ENCODE results near the gene RPS25.
"Not testable (repeated sequence)": the region's sequence is repeated elsewhere in the genome, so short reads cannot be mapped to it uniquely, and the experiment has no call there.

RPS25 gene

DNA sequence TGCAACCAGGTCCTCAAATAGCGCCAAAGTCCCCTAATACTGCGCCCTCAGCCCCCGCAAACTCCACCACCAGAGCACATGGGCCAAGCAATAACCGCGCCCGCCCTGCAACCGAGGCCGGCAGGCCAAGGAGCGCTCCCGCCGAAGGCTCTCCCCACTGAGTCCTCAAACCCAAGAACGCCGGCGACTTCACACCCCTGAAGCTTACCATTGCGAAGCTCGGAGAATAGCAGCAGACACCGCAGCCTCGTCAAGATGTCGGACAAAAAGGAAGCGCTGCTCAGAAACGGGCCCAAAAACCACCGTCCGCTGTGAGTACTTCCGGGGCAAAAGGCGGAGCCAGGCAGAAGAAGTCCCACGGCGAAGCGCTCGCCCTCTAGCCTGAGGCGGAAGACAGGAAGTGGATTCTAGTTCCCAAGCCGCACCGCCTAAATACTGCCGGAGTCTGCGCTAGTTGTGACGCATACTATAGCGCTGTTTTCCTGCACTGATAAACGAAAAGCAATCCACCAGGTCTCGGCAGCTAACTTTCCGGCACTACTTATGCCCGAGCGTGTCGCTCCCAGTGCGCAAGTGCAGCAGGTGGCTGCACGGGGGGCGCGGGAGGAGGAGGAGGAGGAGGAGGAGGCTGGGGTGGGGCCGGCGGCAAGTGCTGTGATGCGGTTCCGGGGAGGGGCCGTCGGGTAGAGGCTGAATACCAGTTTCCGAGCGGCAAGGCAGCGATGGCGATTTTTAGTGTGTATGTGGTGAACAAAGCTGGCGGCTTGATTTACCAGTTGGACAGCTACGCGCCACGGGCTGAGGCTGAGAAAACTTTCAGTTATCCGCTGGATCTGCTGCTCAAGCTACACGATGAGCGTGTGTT, at the start of gene RPS25, which contains the start of gene TRAPPC4:
Gene RPS25, minus strand, starts transcription at position 270 of the 865 bp plus-strand sequence. Its CDS starts 59 bp downstream, at position 211.
Gene TRAPPC4, plus strand, starts transcription at position 693 of the 865 bp plus-strand sequence. Its CDS starts 30 bp downstream, at position 723.
- peak; percentile 80 for DNase-seq (ENCODE audit: low spot score)

DNA sequence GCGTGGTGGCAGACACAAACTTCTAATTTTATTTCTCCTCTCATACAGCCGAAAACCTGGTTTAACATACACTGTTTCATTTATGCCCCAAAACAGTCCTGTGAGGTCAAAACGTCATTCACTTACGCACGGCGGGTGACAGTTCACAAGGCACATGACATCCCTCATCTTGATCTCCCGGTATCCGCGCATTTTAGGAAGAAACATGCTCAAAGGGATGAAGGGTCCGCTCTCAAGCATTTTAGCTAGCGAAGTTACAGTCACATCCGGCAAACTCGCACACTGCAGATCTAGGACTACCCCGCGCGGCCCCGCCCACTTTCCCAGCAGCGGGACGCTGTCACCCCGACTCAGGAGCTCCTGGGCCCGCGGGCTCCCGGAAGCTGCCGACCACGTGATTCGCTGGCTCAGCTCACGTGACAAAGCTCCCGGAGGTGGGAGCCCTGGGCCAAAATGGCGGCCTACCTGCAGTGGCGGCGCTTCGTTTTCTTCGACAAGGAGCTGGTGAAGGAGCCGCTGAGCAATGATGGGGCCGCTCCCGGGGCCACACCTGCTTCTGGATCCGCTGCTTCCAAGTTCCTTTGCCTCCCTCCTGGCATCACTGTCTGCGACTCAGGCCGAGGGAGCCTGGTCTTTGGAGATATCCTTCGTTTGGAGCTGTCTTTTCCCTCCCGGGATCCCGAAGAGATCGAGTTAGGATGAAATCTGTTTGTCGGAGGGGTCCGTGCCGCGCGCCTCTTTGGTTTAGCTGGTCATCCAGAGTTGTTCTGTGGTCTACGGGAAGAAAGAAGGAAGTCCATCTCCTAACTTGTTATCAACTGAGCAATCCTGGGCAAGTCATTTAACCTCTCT, 49.5 kb upstream of the RPS25 start, which contains the start of gene VPS11:
Gene VPS11, plus strand, starts transcription at position 448 of the 852 bp plus-strand sequence. Its CDS starts 6 bp downstream, at position 454.
- peak; percentile 98 for DNase-seq (ENCODE audit: low spot score)

DNA sequence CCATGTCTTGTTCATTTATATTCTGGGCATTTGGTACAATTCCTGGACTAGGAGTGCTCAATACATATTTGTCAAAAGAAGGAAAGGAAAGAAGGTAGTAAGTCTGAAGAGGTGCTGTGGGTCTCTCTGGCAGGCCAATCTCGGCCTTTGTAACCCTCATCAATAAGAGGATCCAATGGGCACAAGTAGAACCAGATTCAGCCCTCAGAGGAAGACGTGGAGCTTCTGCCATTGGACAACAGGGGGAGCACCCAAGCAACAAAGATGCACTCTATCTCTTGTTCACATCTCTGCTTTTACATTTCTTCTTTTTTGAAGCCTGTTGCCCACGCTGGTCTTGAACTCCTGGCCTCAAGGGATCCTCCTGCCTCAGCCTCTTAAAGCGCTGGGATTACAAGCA, 47.2 kb upstream of the RPS25 start:
- DNase-seq (ENCODE audit: low spot score): peak; percentile 43

DNA sequence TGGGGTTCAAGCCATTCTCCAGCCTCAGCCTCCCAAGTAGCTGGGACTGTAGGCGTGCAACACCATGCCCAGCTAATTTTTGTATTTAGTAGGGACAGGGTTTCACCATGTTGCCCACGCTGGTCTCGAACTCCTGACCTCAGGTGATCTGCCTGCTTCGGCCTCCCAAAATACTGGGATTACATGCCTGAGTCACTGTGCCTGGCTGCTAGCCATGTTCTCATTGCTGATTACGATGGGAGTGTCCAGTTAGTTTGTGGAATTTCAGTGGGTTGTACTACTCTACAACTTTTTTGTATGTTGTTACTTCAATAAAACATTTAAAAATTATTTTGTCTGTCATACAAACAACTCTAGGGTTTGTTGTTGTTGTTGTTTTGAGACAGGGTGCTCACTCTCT, 44.6 kb upstream of the RPS25 start:
- no peak for DNase-seq (ENCODE audit: low spot score)

DNA sequence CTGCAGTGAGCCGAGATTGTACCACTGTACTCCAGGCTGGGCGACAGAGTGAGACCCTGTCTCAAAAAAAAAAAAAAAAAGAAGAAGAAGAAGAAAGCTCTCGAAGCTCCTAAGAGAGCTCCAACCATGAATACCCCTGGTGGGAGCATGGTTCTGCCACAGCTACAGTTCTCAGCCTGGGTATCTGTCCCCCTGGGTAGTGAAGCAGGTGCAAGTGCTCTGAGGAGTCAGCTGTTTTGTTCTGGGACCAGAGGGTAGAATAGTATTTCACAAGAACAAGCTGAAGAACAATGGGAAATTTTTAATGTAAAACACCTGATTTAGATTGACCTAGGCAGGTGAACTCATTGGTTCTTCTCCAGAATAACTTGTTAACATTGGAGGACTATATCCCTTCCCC, 43.1 kb upstream of the RPS25 start:
- DNase-seq (ENCODE audit: low spot score): no peak

DNA sequence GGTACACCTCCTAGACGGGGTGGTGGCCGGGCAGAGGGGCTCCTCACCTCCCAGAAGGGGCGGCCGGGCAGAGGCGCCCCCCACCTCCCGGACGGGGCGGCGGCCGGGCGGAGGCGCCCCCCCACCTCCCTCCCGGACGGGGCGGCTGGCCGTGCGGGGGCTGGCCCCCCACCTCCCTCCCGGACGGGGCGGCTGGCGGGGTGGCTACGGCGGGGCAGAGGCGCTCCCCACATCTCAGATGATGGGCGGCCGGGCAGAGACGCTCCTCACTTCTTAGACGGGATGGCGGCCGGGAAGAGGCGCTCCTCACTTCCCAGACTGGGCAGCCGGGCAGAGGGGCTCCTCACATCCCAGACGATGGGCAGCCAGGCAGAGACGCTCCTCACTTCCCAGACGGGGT, 41.0 kb upstream of the RPS25 start:
- DNase-seq (ENCODE audit: low spot score): not testable (repeated sequence)

DNA sequence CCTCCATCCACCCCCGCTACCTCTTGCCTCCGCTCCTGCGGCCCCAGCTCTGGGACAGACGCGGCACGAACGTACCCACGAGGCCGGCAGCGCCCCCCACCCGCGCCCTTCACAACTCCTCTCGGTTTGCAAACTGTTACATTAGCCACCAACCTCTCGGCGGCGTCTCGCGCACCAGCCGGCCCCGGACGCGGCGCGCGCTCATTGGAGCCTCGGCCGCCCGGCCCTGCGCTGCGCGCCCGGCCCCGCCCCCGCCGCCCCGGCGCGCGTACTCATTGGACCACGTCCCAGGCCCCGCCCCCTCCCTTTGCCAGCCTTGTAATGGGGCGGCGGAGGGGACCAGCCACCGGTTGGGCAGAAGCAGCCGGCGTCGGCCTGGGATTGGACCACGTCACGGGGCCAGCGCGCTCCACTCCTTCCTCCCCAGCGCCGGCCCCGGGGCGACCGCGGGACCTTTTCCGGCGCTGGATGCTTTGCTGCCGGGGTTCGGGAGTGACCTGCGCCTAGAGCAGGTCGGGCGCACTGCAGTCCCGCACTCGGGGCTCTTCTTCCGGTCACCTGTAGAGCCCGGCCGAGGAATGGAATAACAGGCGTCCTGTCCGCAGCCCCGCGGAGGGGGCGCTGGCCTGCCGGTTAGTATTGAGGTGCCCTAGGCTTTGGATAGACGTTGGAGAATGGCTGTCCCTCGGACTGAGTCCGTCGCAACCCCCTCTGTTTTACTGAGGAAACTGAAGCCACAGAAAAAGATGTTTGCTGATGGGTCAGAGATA, 39.0 kb upstream of the RPS25 start, which contains the start of gene HYOU1:
Gene HYOU1, minus strand, starts transcription at position 206 of the 770 bp plus-strand sequence. CDS start 1,045 bp downstream, outside the sequence.
- DNase-seq (ENCODE audit: low spot score): peak; percentile 96

DNA sequence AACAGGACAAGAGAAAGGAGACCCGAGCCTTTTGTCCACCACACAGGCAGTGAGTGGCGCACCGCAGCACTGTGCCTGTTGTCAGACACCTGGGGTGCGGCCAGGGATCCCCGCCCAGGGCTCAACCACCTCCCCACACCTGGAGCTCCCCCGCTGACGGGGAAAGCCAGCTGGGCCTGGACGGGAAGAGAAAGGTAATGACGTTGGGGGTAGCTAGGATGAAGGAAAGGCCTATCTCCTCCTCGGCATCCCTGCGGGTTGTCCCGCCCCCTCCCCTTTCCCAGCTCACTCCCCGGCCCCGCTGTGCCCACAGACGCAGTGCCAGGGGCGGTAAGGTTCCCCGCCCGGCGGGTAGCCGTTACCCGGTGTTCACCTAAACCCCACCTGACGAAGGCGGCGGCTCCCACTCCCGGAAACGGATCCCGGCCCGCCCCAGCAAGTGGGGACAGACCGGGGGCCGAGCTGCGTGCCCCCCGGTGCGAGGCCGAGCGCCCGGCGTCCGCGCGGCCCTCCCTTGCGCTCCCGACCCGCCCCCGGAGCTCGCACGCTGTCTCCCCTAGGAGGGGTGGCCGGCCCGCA, 38.4 kb upstream of the RPS25 start:
- peak; percentile 48 for DNase-seq (ENCODE audit: low spot score)

DNA sequence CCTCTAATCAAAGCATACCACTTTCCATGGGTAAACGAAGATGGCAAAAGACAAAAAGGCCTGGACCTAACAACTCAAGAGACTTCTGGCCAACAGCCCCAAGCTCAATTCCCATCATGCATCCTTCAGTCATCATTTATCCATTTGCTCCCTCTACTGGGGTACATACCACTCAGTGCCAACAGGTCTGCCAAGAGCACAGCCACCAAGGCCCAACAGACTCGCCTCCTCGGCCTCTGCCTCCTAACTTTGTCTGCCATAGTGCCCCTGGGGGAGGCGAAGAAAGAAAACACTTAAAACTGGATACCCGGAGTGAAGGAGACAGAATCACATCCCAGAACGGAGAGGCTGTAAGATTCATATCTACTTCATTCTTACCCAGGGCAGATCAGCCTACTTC, 37.8 kb upstream of the RPS25 start:
- no peak for DNase-seq (ENCODE audit: low spot score)

DNA sequence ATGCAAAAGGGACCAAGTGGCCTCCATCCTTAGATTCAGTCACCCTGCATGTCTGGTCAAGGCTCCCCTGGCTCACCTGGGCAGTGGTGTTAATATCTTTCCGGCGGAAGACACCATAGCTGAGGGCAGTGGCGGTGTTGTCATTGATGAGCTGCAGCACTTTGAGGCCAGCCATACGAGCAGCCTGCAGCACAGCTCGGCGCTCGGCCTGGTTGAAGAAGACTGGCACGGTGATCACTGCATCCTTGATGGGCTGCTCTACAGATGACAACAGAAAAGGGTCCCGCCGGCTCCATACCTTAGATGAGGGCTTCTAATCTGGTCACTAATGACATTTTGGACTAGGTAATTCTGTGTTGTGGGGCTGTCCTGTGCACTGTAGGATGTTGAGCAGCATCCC, 36.3 kb upstream of the RPS25 start:
- DNase-seq (ENCODE audit: low spot score): no peak

DNA sequence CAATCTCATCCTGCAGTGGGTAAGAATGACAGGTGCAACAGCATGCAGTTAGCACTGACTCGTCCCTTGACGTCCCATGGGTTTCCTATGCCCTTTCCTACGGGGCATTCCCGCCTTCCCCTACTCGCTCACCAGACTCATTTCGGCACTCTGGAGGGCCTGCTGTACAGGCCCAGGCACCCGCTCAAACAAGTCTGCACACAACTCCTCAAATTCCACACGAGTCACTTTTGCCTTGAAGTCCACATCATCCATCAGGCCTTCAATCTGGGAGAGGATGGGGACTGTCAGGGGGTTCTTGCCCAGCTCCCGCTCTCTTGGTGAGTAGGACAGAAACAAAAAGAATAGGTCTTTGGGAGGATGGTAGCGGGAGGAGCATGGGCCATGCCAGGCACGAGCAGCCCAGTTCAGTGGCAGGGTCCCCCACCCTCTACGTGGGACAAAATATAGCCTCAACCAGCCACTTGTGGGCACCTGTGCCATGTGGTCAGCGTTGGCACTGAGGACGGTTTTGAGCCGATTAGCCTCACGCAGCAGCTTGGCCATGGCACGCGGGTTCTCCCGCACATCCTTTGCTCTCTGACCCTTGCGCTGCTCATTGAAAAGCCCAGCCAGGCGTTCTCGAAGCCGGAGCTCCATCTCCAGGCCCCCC, 34.1 kb upstream of the RPS25 start:
- no peak for DNase-seq (ENCODE audit: low spot score)

DNA sequence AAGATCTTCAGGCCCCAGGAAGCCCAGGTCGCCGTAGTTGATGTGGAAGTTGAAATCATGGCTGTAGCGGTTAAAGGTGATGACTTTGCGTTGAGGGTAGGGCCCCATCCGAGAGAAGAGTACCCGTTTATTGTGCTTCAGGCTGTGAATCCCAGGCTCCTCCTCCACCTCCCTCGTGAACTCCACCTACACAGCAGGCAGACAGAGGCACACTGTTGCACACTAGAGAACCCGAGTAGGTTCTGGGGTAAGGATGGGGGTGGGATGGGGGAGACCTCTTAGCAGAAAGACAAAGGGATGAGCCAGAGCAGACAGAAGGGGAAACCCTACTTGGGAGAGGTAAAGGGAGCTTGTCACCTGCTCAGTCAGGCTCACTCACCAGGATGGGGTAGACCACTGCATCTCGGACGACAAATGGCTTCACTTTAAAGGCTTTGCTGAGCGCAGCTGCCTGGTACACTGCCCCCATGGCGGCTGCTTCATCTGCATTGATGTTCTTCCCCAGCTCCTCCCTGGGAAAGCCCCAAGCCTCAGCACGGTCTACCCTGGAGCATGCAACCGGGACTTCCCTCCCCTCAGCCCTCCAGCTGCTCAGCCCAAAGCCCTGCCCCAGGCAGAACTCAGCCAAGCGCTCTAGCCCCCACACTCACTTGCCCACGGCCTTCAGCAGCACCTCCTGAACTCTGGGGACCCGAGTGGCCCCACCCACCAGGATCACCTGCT, 33.5 kb upstream of the RPS25 start:
- DNase-seq (ENCODE audit: low spot score): no peak

DNA sequence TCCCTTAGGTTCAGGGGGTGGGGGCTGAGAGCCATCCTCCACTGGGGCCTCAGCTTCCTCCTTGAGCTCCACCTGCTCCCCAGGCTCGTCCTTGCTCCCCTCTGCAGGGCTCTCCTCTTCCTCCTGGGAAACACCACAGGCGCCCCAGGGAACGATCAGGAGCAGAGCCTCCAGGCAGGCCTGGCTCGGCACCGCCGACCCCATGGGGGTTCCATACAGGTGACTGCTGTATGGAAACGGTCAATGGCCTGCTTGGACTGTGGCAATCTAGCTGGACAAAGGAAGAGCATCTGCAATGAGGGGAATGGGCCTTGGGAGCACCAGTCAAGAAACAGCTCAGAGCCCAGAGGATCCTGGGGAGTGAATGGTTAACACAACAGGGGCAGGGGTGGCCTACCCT, 30.9 kb upstream of the RPS25 start:
- no peak for DNase-seq (ENCODE audit: low spot score)

DNA sequence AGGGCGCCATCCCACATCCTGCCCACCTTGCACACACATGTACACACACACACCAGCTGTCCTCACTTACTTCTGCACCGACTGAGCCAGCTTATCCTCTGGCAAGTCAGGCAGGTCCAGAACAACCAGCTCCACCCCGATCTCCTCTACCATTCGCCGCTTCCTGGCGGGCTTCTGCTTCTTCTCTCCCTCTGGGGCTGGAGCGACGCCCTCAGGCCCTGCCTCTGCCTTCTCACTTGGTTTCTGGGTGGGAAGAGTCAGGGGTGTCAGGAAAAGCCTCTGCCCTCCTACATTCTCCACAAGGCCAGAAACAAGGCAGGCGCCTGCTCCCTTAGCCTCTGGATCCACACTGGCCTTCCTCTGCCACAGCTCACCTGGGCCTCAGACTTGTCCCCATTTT, 30.5 kb upstream of the RPS25 start:
- no peak for DNase-seq (ENCODE audit: low spot score)

DNA sequence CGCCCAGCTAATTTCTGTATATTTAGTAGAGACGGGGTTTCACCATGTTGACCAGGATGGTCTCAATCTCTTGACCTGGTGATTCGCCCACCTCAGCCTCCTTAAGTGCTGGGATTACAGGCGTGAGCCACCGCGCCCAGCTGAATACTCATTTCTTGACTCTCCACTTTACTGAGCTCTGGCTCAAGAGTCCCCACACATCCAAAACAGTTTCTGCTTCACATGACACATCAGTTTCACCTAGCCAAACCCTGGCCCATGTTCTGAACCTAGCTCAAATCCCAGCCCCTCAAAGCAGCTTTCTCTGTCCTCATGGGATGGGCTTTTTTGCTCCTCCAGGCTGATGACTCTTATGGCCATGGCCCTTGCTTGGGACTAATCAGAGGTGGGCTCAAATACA, 29.1 kb upstream of the RPS25 start:
- no peak for DNase-seq (ENCODE audit: low spot score)

DNA sequence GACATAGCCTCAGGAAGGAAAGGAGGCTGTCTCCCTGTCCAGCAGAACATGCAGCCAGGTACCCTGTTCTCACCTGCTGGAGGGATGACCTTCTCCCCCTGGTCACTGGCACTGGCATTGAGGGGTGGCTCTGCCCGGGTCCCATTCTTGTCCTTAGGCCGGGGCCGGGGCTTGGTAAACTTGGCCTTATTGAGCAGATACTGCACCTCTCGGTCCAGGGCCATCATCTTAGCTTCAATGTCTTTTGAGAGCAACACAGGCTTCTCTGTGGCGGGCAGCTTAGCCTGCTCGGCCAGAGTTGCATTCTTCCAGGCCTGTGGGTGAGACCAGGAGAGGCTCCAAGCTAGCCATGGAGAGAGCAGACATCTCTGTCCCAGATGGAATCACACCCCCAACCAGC, 28.3 kb upstream of the RPS25 start:
- no peak for DNase-seq (ENCODE audit: low spot score)

DNA sequence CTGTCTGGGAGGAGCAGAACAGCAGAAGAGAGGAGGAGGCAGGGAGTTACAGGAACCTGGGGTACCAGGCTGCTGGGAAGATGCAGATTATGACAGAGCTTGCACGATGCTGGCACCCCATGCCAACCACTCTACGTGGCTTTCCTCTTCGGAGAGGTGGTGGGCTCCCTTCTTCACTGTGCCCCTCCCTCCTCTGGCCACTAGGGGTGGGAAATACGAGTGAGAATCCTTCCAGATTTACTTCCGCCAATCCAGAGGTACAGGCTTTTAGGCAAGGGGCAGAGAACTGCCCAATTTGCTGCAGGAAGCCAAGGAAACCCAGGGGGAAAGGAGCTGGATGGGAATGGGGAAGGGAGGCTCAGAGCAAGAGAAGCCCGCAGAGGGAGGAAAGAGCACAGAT, 26.6 kb upstream of the RPS25 start:
- DNase-seq (ENCODE audit: low spot score): no peak

DNA sequence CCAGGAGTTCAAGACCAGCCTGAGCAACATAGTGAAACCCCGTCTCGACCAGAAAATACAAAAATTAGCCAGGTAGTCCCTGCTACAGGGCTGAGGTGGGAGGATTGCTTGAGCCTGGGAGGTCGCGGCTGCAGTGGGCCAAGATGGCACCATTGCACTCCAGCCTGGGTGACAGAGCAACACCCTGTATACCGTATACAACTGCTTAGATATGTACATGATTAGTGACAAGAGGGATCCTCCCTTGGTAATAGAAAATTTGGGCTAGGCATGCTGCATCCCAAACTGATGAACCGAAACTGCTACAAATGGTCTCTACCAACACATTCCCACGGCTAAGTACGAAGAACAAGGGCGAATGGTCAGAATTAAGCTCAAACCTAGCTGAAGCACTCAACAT, 24.8 kb upstream of the RPS25 start:
- no peak for DNase-seq (ENCODE audit: low spot score)

DNA sequence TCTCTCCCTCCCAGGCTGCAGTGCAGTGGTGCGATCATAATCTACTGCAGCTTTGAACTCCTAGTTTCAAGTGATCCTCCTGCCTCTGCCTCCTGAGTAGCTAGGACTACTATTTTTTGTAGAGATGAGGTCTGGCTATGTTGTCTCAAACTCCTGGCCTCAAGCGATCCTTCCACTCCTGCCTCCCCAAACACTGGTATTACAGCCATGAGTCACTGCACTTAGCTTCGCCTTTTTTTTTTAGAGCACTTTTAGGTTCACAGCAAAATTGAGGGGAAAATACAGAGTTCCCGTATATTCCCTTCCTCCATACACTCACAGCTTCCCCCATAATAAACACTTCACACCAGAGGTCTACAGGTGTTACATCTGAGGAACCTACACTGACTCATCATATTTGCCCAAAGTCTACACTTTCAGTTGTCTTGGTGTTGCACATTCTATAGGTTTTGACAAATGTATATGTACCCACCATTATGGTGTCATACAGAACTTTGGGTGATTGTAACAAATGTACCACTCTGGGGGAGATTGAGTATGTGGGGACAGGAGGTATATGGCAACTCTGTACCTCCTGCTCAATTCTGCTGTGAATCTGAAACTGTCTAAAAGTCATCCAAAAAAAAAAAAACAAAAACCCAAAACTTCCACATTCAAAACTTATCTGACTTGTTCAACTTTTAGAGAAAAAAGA, 23.8 kb upstream of the RPS25 start:
- no peak for DNase-seq (ENCODE audit: low spot score)

DNA sequence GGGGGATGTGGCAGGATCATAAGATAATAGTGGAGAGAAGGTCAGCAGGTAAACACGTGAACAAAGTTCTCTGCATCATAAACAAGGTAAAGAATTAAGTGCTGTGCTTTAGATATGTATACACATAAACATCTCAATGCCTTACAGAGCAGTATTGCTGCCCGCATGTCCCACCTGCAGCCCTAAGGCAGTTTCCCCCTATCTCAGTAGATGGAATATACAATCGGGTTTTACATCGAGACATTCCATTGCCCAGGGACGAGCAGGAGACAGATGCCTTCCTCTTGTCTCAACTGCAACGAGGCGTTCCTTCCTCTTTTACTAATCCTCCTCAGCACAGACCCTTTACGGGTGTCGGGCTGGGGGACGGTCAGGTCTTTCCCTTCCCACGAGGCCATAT, 21.3 kb upstream of the RPS25 start:
- not testable (repeated sequence) for DNase-seq (ENCODE audit: low spot score)

Data from HuH-7.5 (cell line).